ENCODE measurements around the gene SMARCAD1. TPM values are rescaled to one million over a fixed set of nuclear protein-coding genes. Genes with fewer than 3 reads are reported as not detected.

Gene SMARCAD1
- total RNA-seq, 1 donor from 2014 or later: 38.9 TPM

DNA sequence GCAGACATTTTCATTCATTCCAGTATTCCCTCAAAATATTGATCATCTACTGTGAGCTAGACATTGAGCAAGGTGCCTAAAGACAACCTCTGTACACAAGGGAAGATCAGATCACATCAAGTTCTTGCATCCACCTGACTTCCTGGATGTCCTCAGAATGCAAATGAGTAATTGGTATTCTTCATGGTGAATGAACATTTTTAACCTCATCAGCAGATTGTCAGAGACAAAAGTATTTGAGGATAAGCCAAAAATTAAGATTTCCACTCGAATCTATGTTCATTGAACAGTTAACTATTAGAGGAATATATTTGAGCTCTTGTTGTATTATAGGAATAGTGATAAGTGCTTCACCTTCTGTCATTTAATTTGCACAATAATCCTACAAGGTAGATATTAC is 1.3 kb downstream of the SMARCAD1 start:
- Mint-ChIP-seq H3K27ac (peak overlapping the region; percentile 100), H3K4me3 (ENCODE audit: low read depth) (peak overlapping the region; percentile 96), H3K9me3 (no peaks in the 10 kb centered on the region), H3K4me1 (ENCODE audit: low read depth) (peaks cover 35% of the 10 kb centered on the region), H3K27me3 (ENCODE audit: low read depth) (no peaks in the 10 kb centered on the region), H3K36me3 (ENCODE audit: low read depth) (peaks cover 53% of the 10 kb centered on the region)
- DNase-seq (ENCODE audit: low spot score): no peak
- intact Hi-C loops (cut with micrococcal nuclease): loop anchor here (5.0 kb wide), 3 partner anchors 43 to 243 kb away; partner anchors contain the start of gene PDLIM5

DNA sequence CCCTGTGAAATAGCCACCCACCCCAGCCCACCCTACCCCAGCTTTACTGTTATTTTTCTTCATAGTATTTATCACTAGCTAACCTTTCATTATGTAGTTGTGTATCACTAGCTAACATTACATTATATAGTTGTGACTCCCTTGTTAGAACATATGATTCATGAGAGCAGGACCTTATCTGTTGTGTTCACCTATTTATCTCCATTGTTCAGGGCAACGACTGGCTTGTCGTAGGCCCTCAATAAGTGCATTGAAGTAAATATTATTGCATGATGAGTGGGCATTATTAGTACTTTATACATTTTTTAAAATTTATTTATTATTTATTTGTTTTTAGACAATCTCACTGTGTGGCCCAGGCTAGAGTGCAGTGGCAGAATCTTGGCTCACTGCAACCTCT is 4.2 kb downstream of the SMARCAD1 start:
- H3K4me3 Mint-ChIP-seq (ENCODE audit: low read depth): no peak overlapping the region
- H3K27me3 Mint-ChIP-seq (ENCODE audit: low read depth): no peaks in the 10 kb centered on the region
- peaks cover 11% of the 10 kb centered on the region for H3K9me3 Mint-ChIP-seq
- H3K36me3 Mint-ChIP-seq (ENCODE audit: low read depth): peaks cover 82% of the 10 kb centered on the region
- H3K4me1 Mint-ChIP-seq (ENCODE audit: low read depth): peaks cover 52% of the 10 kb centered on the region
- DNase-seq (ENCODE audit: low spot score): no peak
- intact Hi-C loops (cut with micrococcal nuclease): no loop called here
- H3K27ac Mint-ChIP-seq: no peak overlapping the region

DNA sequence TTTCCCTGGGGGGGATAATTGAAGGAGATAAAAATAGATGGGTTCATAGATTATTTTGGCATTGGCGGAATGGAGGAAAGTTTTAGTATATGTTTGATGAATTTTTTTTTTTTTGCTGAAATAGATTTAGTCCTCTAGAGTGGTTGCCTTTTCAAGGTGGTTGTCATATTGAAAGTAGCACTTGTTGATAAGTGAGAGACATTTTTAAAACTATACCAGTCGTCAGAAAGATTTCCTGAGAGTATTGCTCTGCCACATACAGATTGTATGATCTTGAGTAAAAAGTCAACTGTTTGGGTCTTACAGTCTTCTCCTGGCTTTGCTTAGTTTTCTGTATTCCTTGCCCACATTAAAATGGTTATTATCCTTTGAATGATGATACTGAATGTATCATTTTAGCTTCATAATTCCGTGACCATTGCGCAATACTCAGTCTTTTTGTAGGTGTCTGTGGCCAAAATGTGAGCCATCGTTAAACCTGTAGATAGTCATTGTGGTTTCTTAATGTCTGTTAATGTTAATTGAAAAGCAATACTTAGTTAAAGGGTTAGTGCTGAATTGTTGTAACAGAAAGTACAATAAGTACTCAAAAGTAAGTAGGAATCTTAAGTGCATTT is 7.1 kb downstream of the SMARCAD1 start:
- H3K27ac Mint-ChIP-seq: peak overlapping the region; percentile 77
- peaks cover 85% of the 10 kb centered on the region for H3K36me3 Mint-ChIP-seq (ENCODE audit: low read depth)
- no peak for DNase-seq (ENCODE audit: low spot score)
- H3K9me3 Mint-ChIP-seq: peaks cover 11% of the 10 kb centered on the region
- H3K4me1 Mint-ChIP-seq (ENCODE audit: low read depth): peaks cover 42% of the 10 kb centered on the region
- H3K4me3 Mint-ChIP-seq (ENCODE audit: low read depth): no peak overlapping the region
- intact Hi-C loops (cut with micrococcal nuclease): no loop called here
- no peaks in the 10 kb centered on the region for H3K27me3 Mint-ChIP-seq (ENCODE audit: low read depth)

DNA sequence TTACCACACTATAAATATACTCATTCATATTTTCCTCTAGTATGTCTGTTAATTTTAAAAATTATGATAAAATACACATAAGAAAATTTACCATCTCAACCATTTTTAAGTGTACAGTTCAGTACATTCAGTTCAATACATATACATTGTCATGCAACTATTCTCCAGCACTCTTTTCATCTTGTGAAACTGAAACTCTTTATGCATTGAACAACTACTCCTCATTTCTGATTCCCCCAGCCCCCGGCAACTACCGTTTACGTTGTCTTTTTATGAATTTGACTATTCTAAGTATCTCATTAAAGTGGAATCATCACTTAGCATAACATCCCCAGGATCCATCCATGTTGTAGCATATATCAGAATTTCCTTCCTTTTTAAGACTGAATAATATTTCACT is 8.7 kb downstream of the SMARCAD1 start:
- Mint-ChIP-seq H3K36me3 (ENCODE audit: low read depth) (peaks cover 80% of the 10 kb centered on the region), H3K27me3 (ENCODE audit: low read depth) (no peaks in the 10 kb centered on the region), H3K4me3 (ENCODE audit: low read depth) (no peak overlapping the region), H3K9me3 (peaks cover 11% of the 10 kb centered on the region), H3K4me1 (ENCODE audit: low read depth) (peaks cover 36% of the 10 kb centered on the region), H3K27ac (peak overlapping the region; percentile 16)
- intact Hi-C loops (cut with micrococcal nuclease): no loop called here
- no peak for DNase-seq (ENCODE audit: low spot score)

DNA sequence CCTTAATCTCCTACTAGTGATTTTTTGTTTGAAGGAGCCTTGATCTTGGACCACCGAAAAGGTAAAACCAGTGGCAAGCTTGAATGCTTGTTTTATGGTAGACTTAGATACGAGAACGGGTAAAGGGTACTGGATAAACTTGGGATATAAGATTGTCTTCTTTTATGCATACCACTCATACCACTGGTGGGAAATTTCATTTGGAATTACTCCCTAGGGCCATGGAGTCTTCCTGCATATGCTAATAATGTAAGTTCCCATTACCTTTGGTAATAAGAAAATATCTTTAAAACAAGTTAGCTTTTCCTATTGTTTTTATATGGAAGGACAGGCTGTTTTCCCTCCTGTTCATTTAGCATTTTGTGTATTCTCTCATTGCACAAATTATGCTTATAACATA is 11.7 kb downstream of the SMARCAD1 start:
- Mint-ChIP-seq H3K9me3 (peaks cover 11% of the 10 kb centered on the region), H3K36me3 (ENCODE audit: low read depth) (peaks cover 63% of the 10 kb centered on the region), H3K27ac (no peak overlapping the region), H3K4me3 (ENCODE audit: low read depth) (no peak overlapping the region), H3K4me1 (ENCODE audit: low read depth) (peaks cover 24% of the 10 kb centered on the region), H3K27me3 (ENCODE audit: low read depth) (no peaks in the 10 kb centered on the region)
- no peak for DNase-seq (ENCODE audit: low spot score)
- intact Hi-C loops (cut with micrococcal nuclease): no loop called here

DNA sequence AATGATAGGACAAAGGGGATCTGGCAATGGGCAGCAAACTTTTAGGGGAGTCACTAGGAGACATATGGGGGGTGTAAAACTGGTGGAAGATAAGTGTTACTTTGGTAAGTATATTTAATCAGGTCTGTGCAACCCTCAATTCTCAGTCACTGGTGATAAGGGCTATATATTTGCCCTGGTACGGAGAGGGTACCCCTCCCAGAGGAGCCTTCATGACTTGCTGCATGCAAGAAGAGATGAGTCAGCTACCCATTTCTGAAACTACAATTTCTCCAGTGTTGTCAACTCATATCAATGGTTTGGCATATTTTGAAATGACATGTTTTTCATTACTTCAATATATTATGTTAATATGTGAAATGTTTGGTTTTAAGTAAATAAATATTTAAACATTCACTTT is 14.3 kb downstream of the SMARCAD1 start:
- Mint-ChIP-seq H3K27ac (no peak overlapping the region), H3K4me1 (ENCODE audit: low read depth) (peaks cover 20% of the 10 kb centered on the region)
- intact Hi-C loops (cut with micrococcal nuclease): no loop called here

DNA sequence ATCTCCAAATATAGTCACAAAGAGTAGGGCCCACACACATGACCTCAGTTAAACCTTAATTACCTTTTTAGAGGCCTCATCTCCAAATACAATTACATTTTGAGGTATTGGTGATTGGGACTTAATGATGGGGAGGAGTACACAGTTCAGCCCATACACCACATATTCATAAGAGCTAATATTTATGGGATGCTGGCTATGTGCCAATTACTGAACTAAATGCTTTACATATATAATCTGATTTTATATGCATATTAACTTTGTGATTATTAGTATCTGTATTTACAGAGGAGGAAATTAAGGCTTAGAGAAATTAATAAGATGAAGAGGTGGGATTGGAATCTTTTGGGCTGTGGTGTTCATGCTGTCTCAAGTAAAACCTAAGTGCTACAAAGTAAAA is 17.8 kb downstream of the SMARCAD1 start:
- Mint-ChIP-seq H3K4me3 (ENCODE audit: low read depth) (no peak overlapping the region), H3K36me3 (ENCODE audit: low read depth) (peaks cover 56% of the 10 kb centered on the region), H3K9me3 (no peaks in the 10 kb centered on the region), H3K27ac (no peak overlapping the region), H3K4me1 (ENCODE audit: low read depth) (peaks cover 19% of the 10 kb centered on the region), H3K27me3 (ENCODE audit: low read depth) (no peaks in the 10 kb centered on the region)
- DNase-seq (ENCODE audit: low spot score): no peak
- intact Hi-C loops (cut with micrococcal nuclease): no loop called here

More for the DNA sequence above, 14.3 kb downstream of the SMARCAD1 start:
- H3K27me3 Mint-ChIP-seq (ENCODE audit: low read depth): no peaks in the 10 kb centered on the region
- no peaks in the 10 kb centered on the region for H3K9me3 Mint-ChIP-seq
- H3K36me3 Mint-ChIP-seq (ENCODE audit: low read depth): peaks cover 60% of the 10 kb centered on the region
- H3K4me3 Mint-ChIP-seq (ENCODE audit: low read depth): no peak overlapping the region
- DNase-seq (ENCODE audit: low spot score): no peak

DNA sequence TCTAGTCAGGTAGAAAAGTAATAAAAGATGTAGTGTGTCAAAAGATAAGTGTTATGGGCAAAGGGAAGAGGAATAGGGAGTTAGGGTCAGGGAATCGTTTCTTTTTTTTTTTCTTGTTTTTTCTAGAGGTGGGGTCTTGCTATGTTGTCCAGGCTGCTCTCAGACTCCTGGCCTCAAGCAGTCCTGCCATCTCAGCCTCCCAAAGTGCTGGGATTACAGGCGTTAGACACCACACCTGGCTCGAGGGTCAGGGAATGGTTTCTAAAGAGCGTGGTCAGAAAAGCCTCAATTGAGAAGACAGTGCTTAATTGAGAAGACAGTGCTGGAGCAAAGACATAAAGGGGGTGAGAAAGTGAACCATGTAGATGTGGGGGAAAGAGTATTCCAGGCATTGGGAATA is 19.1 kb downstream of the SMARCAD1 start:
- Mint-ChIP-seq H3K9me3 (no peaks in the 10 kb centered on the region), H3K4me3 (ENCODE audit: low read depth) (no peak overlapping the region), H3K36me3 (ENCODE audit: low read depth) (peaks cover 57% of the 10 kb centered on the region), H3K27me3 (ENCODE audit: low read depth) (no peaks in the 10 kb centered on the region), H3K27ac (peak overlapping the region; percentile 26), H3K4me1 (ENCODE audit: low read depth) (peaks cover 20% of the 10 kb centered on the region)
- intact Hi-C loops (cut with micrococcal nuclease): no loop called here
- DNase-seq (ENCODE audit: low spot score): no peak

DNA sequence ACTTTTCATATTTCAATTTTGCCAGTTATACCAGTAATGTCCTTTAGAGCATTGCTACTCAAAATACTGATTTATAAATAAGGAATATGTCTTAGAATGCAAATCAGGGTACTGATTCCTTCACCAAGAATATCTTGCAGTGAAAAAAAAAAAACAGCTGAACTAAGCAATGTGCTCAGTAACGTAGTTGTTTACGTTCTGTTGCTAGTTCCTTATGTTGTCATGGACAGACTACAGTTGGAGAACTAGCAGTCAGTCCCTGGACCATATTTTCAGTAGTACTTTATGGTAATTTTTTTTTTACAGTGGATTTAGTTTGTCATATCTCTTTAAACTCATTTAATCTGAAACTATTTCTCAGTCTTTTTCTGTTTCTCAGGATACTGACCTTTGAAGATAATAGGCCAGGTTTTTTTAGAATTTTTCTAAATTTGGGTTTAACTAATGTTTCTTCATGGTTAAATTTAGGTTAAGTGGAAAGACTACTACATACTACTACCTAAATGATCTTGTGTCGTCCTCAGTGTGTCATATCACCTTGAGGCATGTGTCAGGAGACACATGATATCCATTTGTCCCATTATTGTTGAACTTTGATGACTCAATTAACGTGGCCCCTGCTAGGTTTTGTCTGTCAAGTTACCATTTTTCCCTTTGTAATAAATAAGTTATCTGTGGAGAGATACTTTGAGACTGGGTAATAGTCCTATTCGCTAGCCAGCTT is 21.0 kb downstream of the SMARCAD1 start:
- intact Hi-C loops (cut with micrococcal nuclease): no loop called here
- DNase-seq (ENCODE audit: low spot score): no peak
- H3K27ac Mint-ChIP-seq: no peak overlapping the region
- no peak overlapping the region for H3K4me3 Mint-ChIP-seq (ENCODE audit: low read depth)
- peaks cover 71% of the 10 kb centered on the region for H3K36me3 Mint-ChIP-seq (ENCODE audit: low read depth)
- H3K9me3 Mint-ChIP-seq: no peaks in the 10 kb centered on the region
- H3K4me1 Mint-ChIP-seq (ENCODE audit: low read depth): peaks cover 21% of the 10 kb centered on the region
- H3K27me3 Mint-ChIP-seq (ENCODE audit: low read depth): no peaks in the 10 kb centered on the region

DNA sequence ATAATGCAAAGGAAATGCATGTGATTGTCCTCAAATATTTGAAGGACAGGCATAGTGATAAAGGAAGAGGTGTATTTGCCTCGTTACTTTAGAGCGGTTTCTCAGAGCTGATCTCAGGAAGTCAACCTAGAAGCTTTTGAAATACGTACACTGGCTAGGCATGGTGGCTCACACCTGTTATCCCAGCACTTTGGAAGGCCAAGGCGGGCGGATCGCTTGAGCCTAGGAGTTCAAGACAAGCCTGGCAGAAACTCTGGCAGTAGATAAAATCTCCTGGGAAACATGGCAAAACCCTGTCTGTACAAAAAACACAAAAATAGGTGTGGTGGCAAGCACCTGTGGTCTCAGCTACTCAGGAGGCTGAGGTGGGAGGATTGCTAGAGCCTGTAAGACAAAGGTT is 24.9 kb downstream of the SMARCAD1 start:
- Mint-ChIP-seq H3K27ac (no peak overlapping the region), H3K36me3 (ENCODE audit: low read depth) (peaks cover 64% of the 10 kb centered on the region), H3K27me3 (ENCODE audit: low read depth) (no peaks in the 10 kb centered on the region), H3K9me3 (no peaks in the 10 kb centered on the region), H3K4me1 (ENCODE audit: low read depth) (peaks cover 10% of the 10 kb centered on the region), H3K4me3 (ENCODE audit: low read depth) (no peak overlapping the region)
- intact Hi-C loops (cut with micrococcal nuclease): no loop called here
- no peak for DNase-seq (ENCODE audit: low spot score)

DNA sequence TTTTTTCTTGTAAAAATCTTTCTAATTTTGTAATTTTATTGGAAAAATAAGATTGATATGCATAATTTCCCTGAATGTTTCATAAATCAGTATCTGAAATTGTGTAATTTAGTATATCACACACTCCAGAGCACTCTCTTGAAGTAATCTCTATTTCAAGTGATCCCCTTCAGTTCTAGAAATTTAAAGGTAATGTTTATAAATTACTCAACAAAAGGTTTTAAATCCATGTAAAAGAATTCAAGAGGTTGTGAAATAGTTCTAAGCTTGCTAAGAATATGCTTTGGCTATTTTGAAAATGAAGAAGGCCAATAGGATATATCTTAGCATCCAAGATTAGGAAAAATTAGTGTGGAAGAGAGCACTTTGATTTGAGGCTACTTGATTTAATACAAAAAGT is 28.2 kb downstream of the SMARCAD1 start:
- intact Hi-C loops (cut with micrococcal nuclease): no loop called here
- Mint-ChIP-seq H3K4me3 (ENCODE audit: low read depth) (no peak overlapping the region), H3K27me3 (ENCODE audit: low read depth) (no peaks in the 10 kb centered on the region), H3K36me3 (ENCODE audit: low read depth) (peaks cover 55% of the 10 kb centered on the region), H3K27ac (no peak overlapping the region), H3K9me3 (no peaks in the 10 kb centered on the region), H3K4me1 (ENCODE audit: low read depth) (peaks cover 5% of the 10 kb centered on the region)
- DNase-seq (ENCODE audit: low spot score): no peak

DNA sequence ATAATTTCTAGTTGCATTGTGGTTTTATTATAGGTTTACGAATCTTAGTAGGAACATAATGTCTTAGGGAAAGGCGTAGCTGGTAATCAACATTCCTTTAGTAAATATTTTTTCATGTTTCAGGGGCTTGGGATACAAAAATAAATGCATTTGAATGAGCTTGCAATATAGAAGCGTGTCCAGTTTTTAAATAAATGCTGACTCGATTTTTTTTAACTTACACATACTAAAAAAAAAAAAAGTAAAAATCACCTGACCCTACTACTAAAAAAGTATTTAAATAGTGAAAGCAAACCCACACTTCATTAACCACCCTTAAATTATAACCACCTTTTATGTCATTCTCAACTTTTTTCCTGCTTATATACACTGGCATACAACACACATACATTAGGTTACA is 29.6 kb downstream of the SMARCAD1 start:
- intact Hi-C loops (cut with micrococcal nuclease): no loop called here
- H3K36me3 Mint-ChIP-seq (ENCODE audit: low read depth): peaks cover 57% of the 10 kb centered on the region
- no peak overlapping the region for H3K27ac Mint-ChIP-seq
- no peaks in the 10 kb centered on the region for H3K27me3 Mint-ChIP-seq (ENCODE audit: low read depth)
- H3K4me1 Mint-ChIP-seq (ENCODE audit: low read depth): peaks cover 3% of the 10 kb centered on the region
- no peak for DNase-seq (ENCODE audit: low spot score)
- no peaks in the 10 kb centered on the region for H3K9me3 Mint-ChIP-seq
- no peak overlapping the region for H3K4me3 Mint-ChIP-seq (ENCODE audit: low read depth)

DNA sequence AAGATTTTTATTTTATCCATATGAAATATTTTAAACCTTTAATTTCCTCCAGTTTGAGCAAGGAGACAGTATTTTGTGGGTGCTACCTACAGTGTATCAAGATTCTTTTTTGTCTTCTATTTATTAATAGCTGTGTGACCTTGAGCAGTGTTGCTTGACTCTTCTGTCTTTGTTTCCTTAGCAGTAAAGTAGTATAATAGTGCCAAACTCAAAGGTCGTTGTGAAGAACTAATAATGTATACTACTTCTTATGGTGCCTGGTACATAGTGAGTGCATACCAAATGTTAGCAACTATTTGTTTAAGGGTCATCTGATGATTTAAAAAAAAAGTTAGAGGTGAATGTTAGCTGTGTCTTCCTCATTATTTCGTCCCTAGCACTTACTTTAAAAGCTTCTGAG is 30.5 kb downstream of the SMARCAD1 start:
- Mint-ChIP-seq H3K4me3 (ENCODE audit: low read depth) (no peak overlapping the region), H3K9me3 (no peaks in the 10 kb centered on the region), H3K36me3 (ENCODE audit: low read depth) (peaks cover 57% of the 10 kb centered on the region), H3K4me1 (ENCODE audit: low read depth) (peaks cover 2% of the 10 kb centered on the region), H3K27ac (no peak overlapping the region), H3K27me3 (ENCODE audit: low read depth) (no peaks in the 10 kb centered on the region)
- intact Hi-C loops (cut with micrococcal nuclease): no loop called here
- no peak for DNase-seq (ENCODE audit: low spot score)
